GM18907 (cell line): ENCODE measurements around the gene TENM3.
"Not testable (repeated sequence)": the region's sequence is repeated elsewhere in the genome, so short reads cannot be mapped to it uniquely, and the experiment has no call there.

Experiments used
- ATAC-seq: cut with Tn5 transposase; IDR thresholded peaks from one replicate; pipeline ENCODE4 v1.9.1; 2021; ENCODE audit warnings: mild to moderate bottlenecking, moderate library complexity; ENCODE audit not compliant: unreplicated experiment

TENM3 gene

DNA sequence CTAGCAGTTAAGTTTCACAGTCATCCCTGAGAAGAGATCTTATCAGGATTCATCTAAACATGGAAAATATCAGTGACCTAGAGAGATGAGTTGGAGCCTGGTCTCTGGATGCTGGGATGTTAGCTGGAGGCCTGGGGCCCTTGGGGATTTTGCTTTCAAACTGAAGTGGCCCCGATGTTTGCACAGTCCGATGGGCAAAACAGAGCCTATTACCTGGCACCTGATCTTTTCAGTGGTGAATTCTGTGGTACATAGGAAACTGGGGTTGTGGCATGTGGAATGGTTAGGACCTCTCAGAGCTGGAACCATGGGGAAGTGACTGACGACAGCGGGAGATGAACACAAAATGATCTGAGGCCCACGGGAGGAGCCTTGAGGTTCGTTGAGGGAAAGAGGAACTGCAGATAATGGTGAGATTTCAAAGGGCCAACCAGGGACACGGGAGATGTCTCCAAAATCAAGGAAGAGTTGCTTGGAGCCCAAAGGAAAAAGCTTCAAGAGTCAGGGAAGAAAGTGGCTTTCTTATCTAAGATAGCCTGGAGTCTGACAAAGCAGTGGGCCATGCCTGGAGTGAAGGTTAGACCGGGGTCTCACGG is 17.8 kb upstream of the TENM3 start:
- ATAC-seq: no peak

DNA sequence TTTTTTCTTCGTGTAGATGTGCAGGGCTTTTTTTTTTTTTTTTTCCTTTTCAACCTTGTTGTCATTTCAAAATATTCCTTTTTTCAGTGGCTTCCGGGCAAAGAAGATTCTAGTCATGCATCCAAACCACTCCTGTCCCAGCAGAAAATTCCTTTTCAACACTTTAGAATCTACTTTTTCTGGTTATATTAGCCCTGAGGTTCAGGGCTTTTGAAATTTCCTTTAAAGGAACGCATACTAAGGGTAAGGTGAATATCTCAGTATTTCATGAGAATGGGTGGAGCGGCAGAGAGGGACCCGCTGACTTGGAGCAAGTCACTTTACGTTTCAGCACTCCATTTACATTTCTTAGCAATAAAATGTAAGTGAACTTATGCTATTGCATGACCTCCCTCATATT is 15.6 kb upstream of the TENM3 start:
- ATAC-seq: no peak

DNA sequence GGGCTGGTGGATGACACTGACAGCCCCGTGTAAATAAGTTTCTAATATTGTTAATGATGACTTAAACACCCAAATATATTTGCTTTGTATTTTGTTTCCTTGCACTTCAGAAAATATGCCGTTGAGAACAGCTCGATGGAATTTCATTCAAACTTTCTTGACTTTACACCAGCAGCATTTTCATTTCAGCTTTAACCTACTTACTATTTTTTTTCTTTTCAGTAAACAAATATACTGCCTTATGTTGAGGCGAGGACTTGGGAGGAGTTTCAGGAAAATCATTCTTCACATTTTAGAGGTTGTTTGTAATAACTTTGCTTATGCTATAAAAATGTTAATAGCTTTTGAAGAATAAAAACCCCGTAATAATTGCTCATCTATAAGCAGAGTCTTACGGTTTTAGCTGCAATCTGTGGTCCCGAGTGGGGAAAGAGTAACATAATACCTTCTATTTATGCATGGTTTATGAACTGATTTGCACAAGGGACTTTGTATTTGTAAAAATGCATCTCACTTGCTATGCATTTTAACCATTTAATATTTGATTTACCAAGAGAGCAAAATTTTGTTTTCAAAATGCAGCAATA is 14.1 kb upstream of the TENM3 start:
- ATAC-seq: no peak

DNA sequence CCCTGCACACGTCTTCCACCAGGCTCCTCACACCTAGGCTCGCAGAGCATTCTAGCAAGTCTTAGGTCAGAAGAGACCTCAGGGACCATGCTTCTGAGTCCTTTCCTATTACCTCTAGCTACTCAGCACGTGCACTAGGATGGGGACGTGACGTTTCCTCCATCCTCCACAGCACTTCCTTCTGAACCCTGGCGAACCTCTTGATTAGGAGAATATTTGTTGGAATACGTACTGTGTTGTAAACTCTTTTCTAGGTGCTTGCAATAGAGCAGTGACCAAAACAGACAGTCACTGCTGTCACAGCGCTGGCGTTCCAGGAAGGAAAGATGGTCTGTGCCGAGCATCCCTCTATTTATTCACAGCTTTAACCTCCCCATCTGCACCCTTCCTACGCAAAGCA is 12.9 kb upstream of the TENM3 start:
- ATAC-seq: no peak

DNA sequence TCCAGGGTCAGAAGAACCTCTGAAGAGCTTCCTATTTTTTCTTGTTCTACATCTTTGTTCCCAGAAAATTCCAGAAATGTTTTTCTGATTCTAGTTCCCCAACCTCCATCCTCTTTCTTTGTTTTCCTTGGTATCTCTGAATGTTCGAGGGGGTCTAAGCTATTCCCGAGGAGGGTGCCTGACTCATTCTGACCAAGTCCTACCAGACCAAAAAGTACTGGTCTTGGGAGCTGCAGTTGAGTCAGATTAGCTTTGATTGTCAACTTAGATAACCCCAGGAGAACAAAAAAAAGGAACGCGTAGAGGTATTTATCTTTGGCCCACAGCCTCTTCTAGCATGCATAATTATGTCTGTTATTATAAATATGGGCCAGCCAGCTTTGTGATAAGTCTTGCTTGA is 12.1 kb upstream of the TENM3 start:
- ATAC-seq: no peak

DNA sequence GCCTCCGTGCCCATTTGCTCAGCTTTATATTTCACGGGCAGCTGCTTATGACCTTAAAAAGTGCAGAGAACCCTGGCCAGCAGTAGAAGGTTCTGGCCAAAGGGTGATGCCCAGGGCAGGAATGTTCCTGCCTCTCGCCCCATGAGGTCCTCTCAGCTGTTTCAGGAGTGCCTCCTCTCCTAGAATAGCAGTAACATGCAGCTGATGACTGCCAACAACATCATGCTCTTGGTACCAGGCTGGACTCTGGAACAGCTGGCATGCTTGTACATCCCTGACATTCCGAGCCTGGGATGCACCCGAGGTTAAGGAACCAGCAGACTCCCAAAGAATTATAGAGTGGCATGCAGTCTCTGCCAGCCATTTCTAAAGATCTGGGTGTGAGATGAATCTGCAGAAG is 11.7 kb upstream of the TENM3 start:
- ATAC-seq: no peak

DNA sequence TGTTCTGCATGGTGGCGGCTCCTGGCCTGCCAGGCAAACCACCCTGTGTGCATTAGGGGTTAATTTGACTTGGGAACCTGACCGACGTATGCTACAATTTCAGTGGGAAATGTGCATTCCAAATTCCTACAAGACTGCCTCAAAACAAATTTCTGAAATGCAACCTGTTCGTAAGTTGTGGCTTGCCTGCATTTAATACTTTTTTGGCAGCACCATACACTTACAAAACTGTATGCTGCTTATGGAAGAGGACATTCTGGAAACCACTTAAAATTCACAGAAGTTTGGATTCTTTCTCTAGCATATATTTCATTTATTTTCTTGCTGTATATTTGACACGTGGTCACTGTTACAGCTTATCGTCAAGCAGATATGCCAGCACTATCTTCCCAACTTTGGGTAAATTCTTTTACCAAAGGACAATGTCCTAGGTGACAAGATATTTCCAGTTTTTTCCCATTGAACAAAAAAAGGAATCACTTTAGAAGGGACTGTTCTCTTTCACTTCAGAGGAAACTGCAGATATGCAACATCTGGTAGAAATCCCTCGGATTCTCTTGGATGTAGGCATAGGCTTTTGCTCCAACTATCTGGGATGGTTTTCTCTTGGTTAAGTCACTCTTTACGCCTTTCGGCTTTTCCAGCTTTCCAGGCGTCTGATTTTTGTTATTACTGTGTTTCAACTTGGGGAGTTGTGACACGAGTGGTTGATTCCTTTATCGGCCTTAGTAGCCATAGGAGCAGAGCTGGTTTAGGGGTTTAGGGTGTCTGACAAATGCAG is 9.7 kb upstream of the TENM3 start:
- ATAC-seq: no peak

DNA sequence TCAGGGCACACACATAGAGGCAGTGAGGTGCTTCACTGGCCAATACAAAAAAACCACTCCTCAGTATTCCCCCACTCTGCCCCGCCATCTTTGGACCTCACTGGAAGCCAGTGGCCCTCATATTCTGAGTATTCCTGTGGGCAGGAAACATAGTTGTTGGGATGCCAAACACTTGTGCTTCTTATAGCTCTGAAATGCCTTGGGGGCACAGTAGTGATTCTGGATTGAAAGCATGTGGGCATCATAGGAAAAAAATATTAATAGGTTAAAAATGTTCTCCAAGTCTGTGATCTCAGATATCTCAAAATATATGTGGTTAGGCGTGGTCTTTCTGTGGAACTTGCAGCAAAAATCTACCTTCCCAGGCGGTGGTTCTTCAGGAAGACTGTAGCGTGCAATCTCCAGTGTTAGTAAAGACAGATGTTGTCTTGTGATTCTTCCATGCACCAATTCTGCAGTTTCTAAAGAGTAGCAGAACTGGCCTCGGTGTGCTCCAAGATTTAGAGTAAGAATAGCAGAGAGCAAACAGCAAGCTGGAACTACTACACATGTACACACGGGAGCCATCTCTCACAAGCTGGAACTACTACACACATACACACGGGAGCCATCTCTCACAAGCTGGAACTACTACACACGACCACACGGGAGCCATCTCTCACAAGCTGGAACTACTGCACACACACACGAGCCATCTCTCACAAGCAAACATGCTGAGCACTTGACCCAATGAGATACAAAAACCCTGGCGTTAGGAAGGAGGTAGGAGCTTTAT is 8.0 kb upstream of the TENM3 start:
- no peak for ATAC-seq

DNA sequence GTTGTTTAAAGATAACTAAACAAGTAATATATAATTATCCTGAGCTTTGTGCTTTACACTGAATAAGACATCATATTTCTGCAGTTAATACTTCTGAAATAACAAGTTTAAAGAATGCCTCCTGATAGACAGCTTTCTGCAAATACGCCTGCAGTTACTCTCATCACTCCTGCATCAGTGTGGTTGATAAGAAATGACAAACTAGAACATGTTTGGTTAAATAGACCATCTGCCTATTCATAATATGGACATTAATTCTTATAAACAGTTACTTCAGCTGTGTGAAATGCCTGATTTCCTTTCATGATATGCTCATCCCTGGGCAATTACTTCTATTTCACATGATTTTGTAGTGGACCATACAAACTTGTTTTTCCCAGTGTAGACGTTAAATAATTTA is 7.0 kb upstream of the TENM3 start:
- no peak for ATAC-seq

DNA sequence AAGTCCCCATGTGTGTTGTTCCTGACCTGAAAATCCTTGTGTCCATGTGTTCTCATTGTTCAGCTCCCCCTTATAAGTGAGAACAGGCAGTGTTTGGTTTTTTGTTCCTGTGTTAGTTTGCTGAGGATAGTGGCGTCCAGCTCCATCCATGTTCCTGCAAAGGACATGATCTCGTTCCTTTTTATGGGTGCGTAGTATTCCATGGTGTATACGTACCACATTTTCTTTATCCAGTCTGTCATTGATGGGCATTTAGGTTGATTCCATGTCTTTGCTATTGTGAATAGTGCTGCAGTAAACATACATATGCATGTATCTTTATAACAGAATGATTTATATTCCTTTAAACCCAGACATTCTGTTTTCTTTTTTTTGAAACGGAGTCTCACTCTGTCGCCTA is 6.2 kb upstream of the TENM3 start:
- ATAC-seq: not testable (repeated sequence)

DNA sequence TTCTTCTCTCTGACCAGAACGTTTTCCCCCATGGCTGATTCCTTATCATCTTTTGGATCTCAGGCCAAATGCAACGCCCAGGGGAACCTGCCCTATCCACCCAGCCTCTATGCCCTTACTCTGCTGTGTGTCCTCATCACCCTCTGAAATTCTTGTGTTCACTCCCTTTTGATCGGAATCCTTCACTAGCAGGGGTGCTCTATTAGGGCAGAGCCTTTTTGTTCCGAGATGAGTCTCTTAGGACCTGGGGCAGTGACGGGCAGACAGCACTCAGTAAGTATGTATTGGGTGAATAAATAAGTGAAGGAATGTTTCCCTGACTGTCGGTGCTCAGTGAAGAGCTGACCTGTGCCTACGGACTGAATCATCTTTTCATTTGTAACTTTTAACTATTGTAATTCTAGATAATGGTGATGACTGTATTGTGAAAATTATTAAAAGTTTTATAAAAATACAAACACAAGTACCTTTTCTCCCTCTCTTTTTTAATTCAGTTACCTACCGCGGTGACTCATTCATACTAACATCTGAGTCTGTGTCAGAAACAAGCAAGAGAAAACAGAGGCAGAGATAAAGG is 4.8 kb upstream of the TENM3 start:
- no peak for ATAC-seq

DNA sequence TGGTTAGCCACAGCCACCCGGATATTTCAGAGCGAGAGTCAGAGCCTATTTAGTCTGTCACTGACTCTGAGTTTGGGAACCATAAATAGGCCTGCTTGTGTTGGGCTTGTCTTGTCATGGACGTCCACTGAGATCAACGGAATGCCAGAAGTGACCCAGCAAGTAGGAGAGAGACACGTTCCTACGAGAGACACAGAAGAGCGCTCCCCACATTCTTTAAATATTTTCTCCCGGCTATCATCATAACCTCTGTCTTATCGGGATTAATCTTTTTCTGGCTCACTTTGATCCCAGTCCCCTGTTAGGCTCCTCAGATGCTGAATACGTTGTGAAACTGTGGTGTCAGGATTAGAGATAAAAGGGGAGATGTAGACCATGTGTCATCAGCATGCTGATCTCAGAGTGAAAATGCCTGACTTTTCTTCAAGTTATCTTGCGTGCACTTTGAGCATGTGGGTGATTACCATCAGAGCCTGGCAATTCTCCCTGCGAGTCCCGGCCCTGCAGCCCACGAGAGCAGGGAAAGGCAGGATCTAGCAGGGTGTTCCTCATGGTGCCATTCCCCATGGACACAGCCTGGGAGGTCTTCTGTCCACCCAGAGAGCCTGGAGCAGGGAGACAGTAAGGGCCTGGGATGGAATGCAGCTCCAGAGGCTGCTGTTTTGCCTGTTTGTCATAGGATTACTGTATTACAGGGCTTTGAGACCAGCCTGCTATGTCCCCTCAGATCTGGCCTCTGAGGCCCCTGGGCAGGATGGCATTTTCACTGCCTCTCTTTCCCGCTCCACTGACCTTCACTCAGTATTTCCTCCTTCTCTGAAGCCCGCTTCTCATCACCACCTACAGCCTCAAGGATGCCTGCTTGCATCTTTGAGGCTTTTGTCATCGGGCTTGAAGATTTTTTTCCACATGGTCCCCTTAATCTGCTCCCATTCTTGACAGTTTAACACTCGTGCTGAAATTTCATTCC is 2.8 kb upstream of the TENM3 start:
- no peak for ATAC-seq

DNA sequence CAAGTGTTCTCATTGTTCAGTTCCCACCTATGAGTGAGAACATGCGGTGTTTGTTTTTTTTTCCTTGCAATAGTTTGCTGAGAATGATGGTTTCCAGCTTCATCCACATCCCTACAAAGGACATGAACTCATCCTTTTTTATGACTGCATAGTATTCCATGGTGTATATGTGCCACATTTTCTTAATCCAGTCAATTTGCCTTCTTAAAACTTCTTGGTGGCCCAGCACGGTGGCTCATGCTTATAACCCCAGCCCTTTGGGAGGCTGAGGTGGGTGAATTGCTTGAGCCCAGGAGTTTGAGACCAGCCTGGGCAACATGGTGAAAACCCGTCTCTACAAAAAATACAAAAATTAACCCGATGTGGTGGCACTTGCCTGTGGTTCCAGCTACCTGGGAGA is 942 bp upstream of the TENM3 start:
- ATAC-seq: not testable (repeated sequence)

DNA sequence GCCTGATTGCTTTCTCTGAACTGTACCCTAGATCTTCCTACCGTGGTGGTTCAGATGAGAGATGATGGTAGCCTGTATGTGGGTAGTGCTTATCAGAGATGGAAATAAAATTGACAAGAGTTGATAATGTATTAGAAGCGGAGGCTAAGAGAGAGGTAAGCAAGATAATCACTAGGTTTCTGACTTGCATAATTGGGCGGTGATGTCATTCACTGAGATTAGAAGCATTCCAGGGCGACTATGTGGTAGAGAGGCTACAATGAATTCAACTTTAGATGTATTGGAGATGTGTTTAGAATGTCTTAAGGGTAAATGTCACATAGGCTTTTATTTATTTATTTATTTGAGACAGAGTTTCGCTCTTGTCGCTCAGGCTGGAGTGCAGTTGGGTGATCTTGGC is 415 bp upstream of the TENM3 start:
- no peak for ATAC-seq

DNA sequence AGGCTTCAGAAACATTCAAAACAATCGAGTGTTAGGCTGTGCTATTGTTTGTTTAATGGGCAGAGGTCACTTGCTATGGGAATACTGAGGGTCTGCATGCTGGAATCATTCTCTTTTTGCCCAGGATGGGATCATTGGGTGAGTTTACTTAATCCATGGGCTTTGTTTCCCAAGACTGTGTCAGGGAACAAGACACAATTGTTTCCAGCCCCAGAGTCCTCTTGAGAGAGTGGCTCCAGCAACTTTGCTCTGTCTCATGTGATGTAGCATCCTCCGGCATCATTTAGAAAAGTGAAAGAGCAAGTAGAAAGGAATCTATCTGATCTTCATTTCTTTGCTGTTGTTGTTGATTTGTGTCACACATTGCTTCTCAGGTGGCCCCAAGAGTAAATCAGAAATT is 1.8 kb downstream of the TENM3 start:
- ATAC-seq: no peak

DNA sequence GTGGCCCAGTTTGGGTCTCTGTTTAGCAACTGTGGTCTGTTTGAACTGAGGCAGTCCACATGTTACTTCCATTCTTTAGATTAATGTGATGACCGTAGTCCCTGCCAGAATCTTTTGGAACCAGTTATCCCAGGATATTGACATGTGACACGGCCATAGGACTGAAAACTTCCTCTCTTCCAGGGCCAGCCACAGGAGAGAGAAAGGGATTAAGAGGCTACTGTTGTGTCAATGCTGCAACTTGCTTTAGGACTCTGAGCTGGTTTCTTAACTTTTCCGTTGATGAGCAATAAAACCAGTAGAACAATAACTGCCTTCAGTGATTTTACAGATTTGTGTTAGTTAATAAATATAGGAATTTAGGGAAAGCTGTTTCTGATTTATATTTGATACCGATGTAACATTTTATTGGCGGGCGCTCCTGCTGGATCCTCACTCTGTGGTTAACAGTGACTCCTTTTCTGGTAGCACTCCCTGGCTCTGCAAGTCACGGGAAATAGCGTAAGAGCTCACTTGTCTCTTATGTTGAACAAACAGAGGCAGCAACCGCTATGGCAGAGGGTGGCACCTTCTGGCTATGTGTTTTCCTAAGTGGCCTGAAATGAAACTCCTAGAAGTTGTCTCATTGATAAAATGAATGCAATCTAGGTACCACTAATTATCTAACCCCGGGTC is 2.5 kb downstream of the TENM3 start:
- ATAC-seq: no peak

DNA sequence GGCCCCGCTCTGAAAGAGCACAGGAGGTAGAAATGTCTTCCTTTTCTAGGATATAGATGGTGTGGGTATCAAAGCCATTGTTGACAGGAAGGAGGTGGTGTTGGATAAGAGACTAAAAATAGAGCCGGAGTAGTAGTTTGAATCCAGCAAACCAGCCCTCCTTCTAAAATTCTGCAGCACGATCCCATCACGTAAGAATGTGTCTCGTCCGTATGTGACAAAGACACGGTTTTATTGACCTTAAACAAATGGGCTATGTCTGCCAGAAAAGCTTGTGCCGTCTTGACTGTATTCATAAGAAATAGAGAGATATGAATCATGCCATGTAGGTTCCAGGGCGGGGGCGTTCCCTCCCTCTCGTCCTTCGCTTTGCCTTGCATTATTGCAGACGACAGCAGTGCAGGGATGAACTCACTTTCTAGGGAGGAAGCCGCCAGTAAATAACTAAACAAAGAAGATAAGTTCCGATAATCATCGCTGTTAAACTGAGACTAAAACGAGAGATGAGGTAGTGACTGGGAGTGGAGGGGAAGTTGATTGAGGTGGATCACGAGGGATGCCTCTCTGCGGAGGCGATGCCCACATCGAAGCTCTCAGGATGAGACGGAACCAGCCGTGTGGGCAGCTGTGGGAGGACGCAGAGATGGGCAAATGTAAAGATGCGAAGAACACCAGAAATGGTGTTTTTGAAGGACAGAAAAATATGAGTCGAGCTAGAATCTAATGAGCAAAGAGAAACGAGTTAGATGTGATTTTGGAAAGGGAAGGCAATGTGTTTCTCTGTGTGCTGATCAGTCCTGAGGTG is 3.4 kb downstream of the TENM3 start:
- ATAC-seq: no peak

DNA sequence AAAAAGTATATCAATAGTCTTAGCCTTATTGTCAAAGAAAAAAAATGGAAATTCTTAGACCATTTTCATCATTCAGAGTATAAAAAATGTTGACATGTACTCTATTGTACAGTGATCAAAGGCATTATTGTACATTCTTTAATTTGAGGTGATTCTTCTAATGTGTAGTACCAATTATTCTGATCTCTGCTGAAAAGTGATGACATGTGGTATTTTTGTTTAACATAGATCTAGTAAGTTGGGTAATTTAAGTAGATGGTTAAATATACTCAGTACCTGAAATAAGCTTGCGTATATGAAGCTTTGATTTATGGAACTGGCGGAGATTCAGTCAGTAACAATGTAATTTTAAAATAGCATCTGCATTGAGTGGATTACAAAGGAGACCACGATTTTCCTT is 5.1 kb downstream of the TENM3 start:
- ATAC-seq: no peak

DNA sequence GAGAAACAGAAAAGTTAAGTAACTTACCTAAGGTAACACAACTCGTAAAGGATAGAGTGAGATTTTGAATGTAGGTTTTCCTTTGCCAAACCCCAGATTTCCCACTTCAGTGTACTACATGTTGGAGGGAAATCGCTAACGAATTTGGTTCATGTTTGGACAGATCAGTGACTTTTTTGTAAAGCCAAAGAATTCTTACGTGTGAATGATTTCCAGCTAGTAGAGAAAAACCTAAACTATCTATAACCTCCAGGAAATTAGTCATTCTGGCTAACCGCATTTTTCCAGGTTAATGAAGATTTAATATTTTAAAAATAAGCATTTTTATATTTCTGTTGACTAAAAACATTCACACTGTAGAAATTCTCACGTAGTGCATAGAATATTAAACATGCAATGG is 7.2 kb downstream of the TENM3 start:
- no peak for ATAC-seq
